Peyer's patch (tissue), 4 donors: ENCODE measurements around the gene SV2A. TPM values are rescaled to one million over a fixed set of nuclear protein-coding genes. Genes with fewer than 3 reads are reported as not detected.
A peak's percentile ranks its signal among the peaks of the same experiment; 100 is the strongest.

Experiments
- DNase-seq, 3 donors: peaks; one replicate each; pipeline ENCODE4 v3.0.0-alpha.2; 2017 to 2019
- H3K27ac ChIP-seq, 4 donors: fragments of 200-600 bp; sonication (generic); one replicate each; pipeline ENCODE4 v1.5.1; 2016 to 2019
- H3K27me3 ChIP-seq, 2 donors: fragments of 200-600 bp; sonication (generic); one replicate each; pipeline ENCODE4 v1.5.1; 2019
- H3K36me3 ChIP-seq, 3 donors: fragments of 200-600 bp; sonication (generic); one replicate each; pipeline ENCODE4 v1.5.1; 2016 to 2019
- H3K4me1 ChIP-seq, 4 donors: fragments of 200-600 bp; sonication (generic); one replicate each; pipeline ENCODE4 v1.5.1; 2016 to 2019
- H3K4me3 ChIP-seq, 4 donors: fragments of 200-600 bp; sonication (generic); 1 replicate in 3 of 4; 2 replicates in 1 of 4; pipeline ENCODE4 v1.5.1; 2016 to 2019; ENCODE audit warnings: mild to moderate bottlenecking in 1 of 4
- H3K9me3 ChIP-seq, 4 donors: fragments of 200-600 bp; sonication (generic); one replicate each; pipeline ENCODE4 v1.5.1; 2016 to 2019; ENCODE audit warnings: mild to moderate bottlenecking in 1 of 4
- POLR2A ChIP-seq, 2 donors: fragments of 450-650 bp; IDR thresholded peaks; one replicate each; pipeline ENCODE4 v1.5.1; 2017; ENCODE audit warnings: antibody characterized with exemption in 2 of 2, mild to moderate bottlenecking in 2 of 2, moderate library complexity in 2 of 2
- total RNA-seq, 4 donors: library from RNA; depleted of rRNA; stranded (reverse); fragments of >200 nt; gene quantifications; one replicate each; pipeline ENCODE4 v1.1.0, GENCODE V29; 2016
- TF ChIP-seq, protein P1 (sequence below), 6 experiments: fragments of 450-650 bp in 4 of 6; fragments of 200-600 bp in 2 of 6; sonication (generic) in 1 of 6; IDR thresholded peaks; one replicate each; pipeline ENCODE4 v1.5.1; 2017 to 2019; ENCODE audit warnings: antibody characterized with exemption in 6 of 6, mild to moderate bottlenecking in 3 of 6, moderate library complexity in 1 of 6

Gene SV2A, protein sequence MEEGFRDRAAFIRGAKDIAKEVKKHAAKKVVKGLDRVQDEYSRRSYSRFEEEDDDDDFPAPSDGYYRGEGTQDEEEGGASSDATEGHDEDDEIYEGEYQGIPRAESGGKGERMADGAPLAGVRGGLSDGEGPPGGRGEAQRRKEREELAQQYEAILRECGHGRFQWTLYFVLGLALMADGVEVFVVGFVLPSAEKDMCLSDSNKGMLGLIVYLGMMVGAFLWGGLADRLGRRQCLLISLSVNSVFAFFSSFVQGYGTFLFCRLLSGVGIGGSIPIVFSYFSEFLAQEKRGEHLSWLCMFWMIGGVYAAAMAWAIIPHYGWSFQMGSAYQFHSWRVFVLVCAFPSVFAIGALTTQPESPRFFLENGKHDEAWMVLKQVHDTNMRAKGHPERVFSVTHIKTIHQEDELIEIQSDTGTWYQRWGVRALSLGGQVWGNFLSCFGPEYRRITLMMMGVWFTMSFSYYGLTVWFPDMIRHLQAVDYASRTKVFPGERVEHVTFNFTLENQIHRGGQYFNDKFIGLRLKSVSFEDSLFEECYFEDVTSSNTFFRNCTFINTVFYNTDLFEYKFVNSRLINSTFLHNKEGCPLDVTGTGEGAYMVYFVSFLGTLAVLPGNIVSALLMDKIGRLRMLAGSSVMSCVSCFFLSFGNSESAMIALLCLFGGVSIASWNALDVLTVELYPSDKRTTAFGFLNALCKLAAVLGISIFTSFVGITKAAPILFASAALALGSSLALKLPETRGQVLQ
- 1 to 10 TPM in 3 of 4 donors, under 1 TPM in 1; 0.70 to 3.3 (median 2.2) TPM for total RNA-seq

DNA sequence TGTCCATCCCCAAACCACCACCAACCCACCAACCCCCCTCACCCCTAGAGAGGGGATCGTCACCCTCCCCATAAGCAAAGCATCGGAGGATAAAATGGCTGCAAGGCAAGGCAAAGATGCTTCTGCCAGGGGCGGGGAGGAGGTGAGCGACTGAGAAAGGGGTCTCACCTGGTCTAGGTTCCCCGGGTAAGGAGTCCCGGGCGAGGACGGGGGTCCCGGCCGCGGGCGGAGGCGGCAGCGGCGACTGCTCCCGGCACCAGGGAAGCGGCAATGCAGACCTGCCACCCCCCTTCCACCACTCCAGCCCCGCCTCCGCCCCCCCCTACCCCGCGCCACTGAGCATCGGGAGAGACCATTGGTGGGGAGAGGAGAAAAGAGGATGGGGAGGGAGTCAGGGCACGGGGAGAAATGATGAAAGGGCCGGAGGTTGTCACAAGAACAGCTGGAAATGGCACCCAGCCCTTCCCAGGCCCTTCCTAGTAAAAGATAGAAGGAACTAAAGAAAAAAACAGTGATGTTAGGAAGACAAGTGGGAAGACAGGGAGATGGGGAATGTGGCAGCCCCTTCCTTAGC lies at the start of gene SV2A:
Gene SV2A, minus strand, starts transcription at position 274 of the 574 bp plus-strand sequence. CDS start 4,004 bp downstream, outside the sequence.
- DNase-seq, result peak in 2 of 3 donors; percentile 25 to 67

DNA sequence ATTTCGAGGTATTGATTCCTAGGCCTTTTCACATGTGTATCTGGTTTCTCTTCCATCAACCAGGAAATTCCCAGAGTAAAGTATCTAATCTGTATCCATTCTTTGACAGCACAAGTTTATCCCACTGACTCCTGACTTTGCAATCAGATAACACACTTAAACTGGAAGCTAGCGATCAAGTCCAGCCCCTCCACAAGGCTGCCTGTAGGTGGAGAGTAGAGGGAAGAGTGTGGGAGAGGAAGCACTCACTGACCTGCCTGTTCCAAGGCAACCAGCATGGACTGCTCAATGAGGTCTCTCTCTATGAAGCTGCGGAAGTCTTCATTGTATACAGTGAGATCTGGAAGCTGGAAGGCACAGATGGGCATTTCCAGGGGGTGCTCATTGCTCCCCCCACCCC lies 49.4 kb upstream of the SV2A start:
- Histone ChIP-seq H3K27ac (no peak overlapping the region), H3K27me3 (no peaks in the 10 kb centered on the region), H3K4me3 (no peak overlapping the region), H3K9me3 (no peaks in the 10 kb centered on the region), H3K4me1 (peaks cover 0 to 6% (median 0%) of the 10 kb centered on the region in 4 donors), H3K36me3 (peaks cover 0 to 85% (median 0%) of the 10 kb centered on the region in 3 donors)
- no peak for TF ChIP-seq POLR2A (IDR thresholded peaks at IDR 0.05)
- TF ChIP-seq, protein P1, sequence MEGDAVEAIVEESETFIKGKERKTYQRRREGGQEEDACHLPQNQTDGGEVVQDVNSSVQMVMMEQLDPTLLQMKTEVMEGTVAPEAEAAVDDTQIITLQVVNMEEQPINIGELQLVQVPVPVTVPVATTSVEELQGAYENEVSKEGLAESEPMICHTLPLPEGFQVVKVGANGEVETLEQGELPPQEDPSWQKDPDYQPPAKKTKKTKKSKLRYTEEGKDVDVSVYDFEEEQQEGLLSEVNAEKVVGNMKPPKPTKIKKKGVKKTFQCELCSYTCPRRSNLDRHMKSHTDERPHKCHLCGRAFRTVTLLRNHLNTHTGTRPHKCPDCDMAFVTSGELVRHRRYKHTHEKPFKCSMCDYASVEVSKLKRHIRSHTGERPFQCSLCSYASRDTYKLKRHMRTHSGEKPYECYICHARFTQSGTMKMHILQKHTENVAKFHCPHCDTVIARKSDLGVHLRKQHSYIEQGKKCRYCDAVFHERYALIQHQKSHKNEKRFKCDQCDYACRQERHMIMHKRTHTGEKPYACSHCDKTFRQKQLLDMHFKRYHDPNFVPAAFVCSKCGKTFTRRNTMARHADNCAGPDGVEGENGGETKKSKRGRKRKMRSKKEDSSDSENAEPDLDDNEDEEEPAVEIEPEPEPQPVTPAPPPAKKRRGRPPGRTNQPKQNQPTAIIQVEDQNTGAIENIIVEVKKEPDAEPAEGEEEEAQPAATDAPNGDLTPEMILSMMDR (IDR thresholded peaks at IDR 0.05), result no peak
- DNase-seq, result no peak

More for the DNA sequence above, at the start of gene SV2A:
- Histone ChIP-seq H3K27ac (peak within 1 kb of the TSS in 1 of 4 donors; percentile 31), H3K4me1 (peaks cover 0 to 12% (median 4%) of the 10 kb centered on the region in 4 donors), H3K27me3 (no peaks in the 10 kb centered on the region), H3K36me3 (peaks cover 0 to 5% (median 0%) of the 10 kb centered on the region in 3 donors), H3K9me3 (no peaks in the 10 kb centered on the region), H3K4me3 (peak within 1 kb of the TSS; percentile 29 to 53 (median 48))
- no peak for TF ChIP-seq POLR2A (IDR thresholded peaks at IDR 0.05)
- TF ChIP-seq, protein P1 (IDR thresholded peaks at IDR 0.05), result no peak

DNA sequence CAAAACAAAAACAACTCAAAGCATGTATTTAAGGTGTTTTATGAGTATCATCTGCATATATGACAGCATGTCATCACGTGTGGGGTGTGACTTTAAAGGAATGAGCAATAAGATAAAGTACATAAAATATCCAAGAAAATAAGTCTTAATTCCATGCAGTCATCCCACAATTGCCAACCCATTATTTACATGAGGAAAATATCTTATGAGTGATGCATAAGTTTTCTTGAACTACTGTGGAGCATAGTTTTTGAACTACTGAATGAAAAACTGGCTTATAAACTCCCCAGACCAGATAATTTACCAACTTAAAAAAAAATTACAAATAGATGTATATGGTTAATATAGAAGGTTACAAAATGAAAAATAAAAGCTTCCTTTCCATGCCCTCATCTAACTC lies 48.8 kb upstream of the SV2A start:
- Histone ChIP-seq H3K27me3 (no peaks in the 10 kb centered on the region), H3K27ac (no peak overlapping the region), H3K4me3 (no peak overlapping the region), H3K36me3 (peaks cover 0 to 80% (median 0%) of the 10 kb centered on the region in 3 donors), H3K9me3 (no peaks in the 10 kb centered on the region), H3K4me1 (peaks cover 0 to 9% (median 0%) of the 10 kb centered on the region in 4 donors)
- no peak for DNase-seq
- TF ChIP-seq, protein P1 (IDR thresholded peaks at IDR 0.05), result no peak
- no peak for TF ChIP-seq POLR2A (IDR thresholded peaks at IDR 0.05)

DNA sequence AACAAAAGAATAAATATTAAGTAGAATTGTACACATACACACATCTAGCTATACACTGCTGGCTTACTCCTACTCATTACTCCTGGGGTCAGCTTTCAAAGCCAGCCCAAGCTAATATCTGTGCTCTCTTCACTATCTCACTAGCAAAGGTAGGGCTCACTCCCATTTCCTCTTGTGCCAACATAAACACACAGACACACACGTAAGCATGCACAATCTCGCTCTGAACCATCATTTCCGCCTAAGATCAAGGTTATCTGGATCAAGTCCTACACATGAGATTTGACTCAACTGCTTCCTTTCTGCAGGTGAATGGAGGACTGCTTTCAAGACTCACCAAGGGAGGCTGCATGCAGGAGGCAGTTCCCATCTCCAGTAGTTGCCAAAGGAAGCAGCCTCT lies 47.8 kb upstream of the SV2A start:
- H3K27me3 ChIP-seq, result no peaks in the 10 kb centered on the region
- H3K27ac ChIP-seq, result no peak overlapping the region
- no peak for TF ChIP-seq POLR2A (IDR thresholded peaks at IDR 0.05)
- TF ChIP-seq, protein P1 (IDR thresholded peaks at IDR 0.05), result no peak
- DNase-seq, result no peak
- no peak overlapping the region for H3K4me3 ChIP-seq
- H3K36me3 ChIP-seq, result peaks cover 0 to 75% (median 0%) of the 10 kb centered on the region in 3 donors
- no peaks in the 10 kb centered on the region for H3K9me3 ChIP-seq
- H3K4me1 ChIP-seq, result peaks cover 0 to 9% (median 0%) of the 10 kb centered on the region in 4 donors

DNA sequence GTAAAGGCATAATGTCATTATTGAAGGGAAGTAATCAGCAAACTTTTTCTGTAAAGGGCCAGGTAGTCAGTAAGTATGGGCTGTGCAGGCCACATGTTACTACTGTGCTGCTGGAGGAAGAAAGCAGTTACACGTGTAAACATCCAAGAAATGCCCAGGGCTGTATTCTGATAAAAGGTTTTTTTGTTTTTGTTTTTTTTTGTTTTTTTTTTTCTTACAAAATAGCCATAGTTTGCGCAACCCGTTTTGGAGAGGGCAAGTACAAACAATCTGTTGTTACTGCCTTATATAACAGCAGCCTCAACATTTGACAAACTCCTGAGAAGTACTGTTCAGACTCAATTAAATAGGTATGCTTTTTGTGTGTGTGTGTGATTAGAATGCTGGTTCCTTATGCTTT lies 45.7 kb upstream of the SV2A start:
- Histone ChIP-seq H3K4me1 (peaks cover 0 to 9% (median 0%) of the 10 kb centered on the region in 4 donors), H3K36me3 (peaks cover 0 to 72% (median 0%) of the 10 kb centered on the region in 3 donors), H3K27ac (no peak overlapping the region), H3K9me3 (no peaks in the 10 kb centered on the region), H3K4me3 (no peak overlapping the region), H3K27me3 (no peaks in the 10 kb centered on the region)
- TF ChIP-seq, protein P1 (IDR thresholded peaks at IDR 0.05), result no peak
- TF ChIP-seq POLR2A (IDR thresholded peaks at IDR 0.05), result no peak
- DNase-seq, result no peak
